Spleen (tissue), 11 donors: Measurements from ENCODE around the gene DCST2. TPM values are rescaled to one million over a fixed set of nuclear protein-coding genes. Genes with fewer than 3 reads are reported as not detected.

Experiments
- DNase-seq: peaks from one replicate; pipeline ENCODE4 v3.0.0-alpha.2; 2020
- H3K27ac ChIP-seq, 8 donors: fragments of 200-600 bp; sonication (generic) in 7 of 8; 1 replicate in 4 of 8; 2 replicates in 4 of 8; pipeline versions ENCODE4 v1.5.0 to v1.8.0; 2016 to 2021; ENCODE audit warnings: inconsistent platforms in 4 of 8, mild to moderate bottlenecking in 4 of 8, moderate library complexity in 1 of 8
- H3K27me3 ChIP-seq, 7 donors: fragments of 200-600 bp; sonication (generic) in 6 of 7; replicated peaks in 1 of 7; 1 replicate in 4 of 7; 2 replicates in 3 of 7; pipeline versions ENCODE4 v1.5.0 to v1.8.0; 2016 to 2021; ENCODE audit warnings: inconsistent platforms in 3 of 7, mild to moderate bottlenecking in 1 of 7
- H3K36me3 ChIP-seq, 6 donors: fragments of 200-600 bp; sonication (generic) in 5 of 6; 1 replicate in 4 of 6; 2 replicates in 2 of 6; pipeline versions ENCODE4 v1.5.0 to v1.8.0; 2016 to 2021; ENCODE audit warnings: inconsistent platforms in 2 of 6
- H3K4me1 ChIP-seq, 6 donors: fragments of 200-600 bp; sonication (generic) in 5 of 6; 1 replicate in 3 of 6; 2 replicates in 3 of 6; pipeline versions ENCODE4 v1.5.0 to v1.8.0; 2016 to 2021; ENCODE audit warnings: inconsistent platforms in 3 of 6
- H3K4me3 ChIP-seq, 8 donors: fragments of 200-600 bp; sonication (generic) in 7 of 8; 1 replicate in 4 of 8; 2 replicates in 4 of 8; pipeline versions ENCODE4 v1.5.0 to v1.8.0; 2016 to 2021; ENCODE audit warnings: inconsistent platforms in 4 of 8, mild to moderate bottlenecking in 4 of 8, moderate library complexity in 2 of 8
- H3K9me3 ChIP-seq, 8 donors: fragments of 200-600 bp; sonication (generic) in 7 of 8; 1 replicate in 4 of 8; 2 replicates in 4 of 8; pipeline versions ENCODE4 v1.5.0 to v1.8.0; 2016 to 2021; ENCODE audit warnings: inconsistent platforms in 4 of 8
- CTCF ChIP-seq, 11 experiments: fragments of 200-600 bp in 7 of 11; fragments of 450-650 bp in 4 of 11; sonication (generic) in 4 of 11; IDR thresholded peaks in 8 of 11; conservative IDR thresholded peaks in 3 of 11; 1 replicate in 7 of 11; 2 replicates in 4 of 11; pipeline versions ENCODE4 v1.4.0 to v1.8.0; 2016 to 2021; ENCODE audit warnings: antibody characterized with exemption in 11 of 11, inconsistent platforms in 4 of 11, mild to moderate bottlenecking in 1 of 11
- POLR2A ChIP-seq, 3 donors: fragments of 450-650 bp; IDR thresholded peaks; one replicate each; pipeline ENCODE4 v1.5.1; 2017; ENCODE audit warnings: antibody characterized with exemption in 3 of 3, mild to moderate bottlenecking in 1 of 3
- POLR2AphosphoS5 ChIP-seq, 3 donors: sonication (generic); formaldehyde crosslinking; IDR thresholded peaks; one replicate each; pipeline ENCODE4 v1.5.1; 2017; ENCODE audit warnings: antibody characterized with exemption in 3 of 3
- WGBS, 5 donors: extraction: QIAGEN DNeasy Blood & Tissue Kit in 3 of 5; methylation state at CpG; one replicate each; pipeline versions ENCODE4 v1.1.5 to v1.1.7; 2013 to 2018; 5-methylcytosine and 5-hydroxymethylcytosine counted together
- intact Hi-C: fragments of 100-400 bp; cut with DNase I; formaldehyde crosslinking; loops from one replicate; pipeline ENCODE4 v1.15.0; 2023; ENCODE audit warnings: low total_unique reads
- polyA plus RNA-seq, 3 donors: library from polyadenylated mRNA; stranded (reverse); fragments of 200-250 nt; gene quantifications; one replicate each; pipeline ENCODE4 v1.2.1, GENCODE V29; 2013
- total RNA-seq, 7 donors: library from RNA; depleted of rRNA in 3 of 7; stranded (reverse); fragments of >200 nt in 3 of 7; fragmentation: NEBNext Ultra II Directional in 4 of 7; extraction: Animal tissue kit (Norgen Biotek cat#: 25700) in 4 of 7; gene quantifications; one replicate each; pipeline versions ENCODE4 v1.1.0 to v1.2.1, GENCODE V29; 2016 to 2021
- donor health status: healthy with polysubstance abuse.
- donor health status: DM: no; HTN: no; CAD: no; lungs with moderate emphysema.
- donor health status: DM: no; HTN: no; CAD: no.
- donor health status: Bipolar disorder and iron deficiency.
- donor health status: healthy.
- donor health status: DM: no; HTN: no; CAD: no.
- donor health status: DM: yes; HTN: yes; CAD: no.

DCST2 gene
- total and polyA plus RNA-seq, 10 donors: 0.54 to 4.1 (median 1.0) TPM; not detected in 1

GRCh38 chr1:155078469-155079209 is 45.1 kb upstream of the DCST2 start, which contains the start of gene EFNA3:
Gene EFNA3 (plus strand): TSS chr1:155078837. CDS start chr1:155078942, 105 bp downstream.
- H3K27me3 ChIP-seq: peaks cover 24 to 58% (median 50%) of the 10 kb centered on the region in 7 donors
- H3K4me3 ChIP-seq: peak within 1 kb of the TSS; percentile 11 to 68 (median 36)
- no peaks in the 10 kb centered on the region for H3K36me3 ChIP-seq
- H3K9me3 ChIP-seq: no peaks in the 10 kb centered on the region
- 2 to 4% (median 3%) methylated on average over 31 to 59 of the region's 59 CpGs for WGBS, 5 donors
- TF ChIP-seq CTCF (IDR thresholded peaks at IDR 0.05 in 8 of 11, conservative IDR thresholded peaks at IDR 0.05 in 3 of 11) (no peak), POLR2A (IDR thresholded peaks at IDR 0.05) (no peak), POLR2AphosphoS5 (IDR thresholded peaks at IDR 0.05) (no peak)
- H3K27ac ChIP-seq: no peak within 1 kb of the TSS
- peak; percentile 87 for DNase-seq
- intact Hi-C loops: no loop called here
- H3K4me1 ChIP-seq: peaks cover 38 to 61% (median 51%) of the 10 kb centered on the region in 6 donors

GRCh38 chr1:155077758-155078445 is 44.3 kb upstream of the DCST2 start:
- H3K36me3 ChIP-seq: no peaks in the 10 kb centered on the region
- WGBS, 5 donors: 65 to 82% (median 77%) methylated on average over 2 to 4 of the region's 4 CpGs
- H3K9me3 ChIP-seq: no peaks in the 10 kb centered on the region
- intact Hi-C loops: no loop called here
- peaks cover 17 to 50% (median 42%) of the 10 kb centered on the region in 7 donors for H3K27me3 ChIP-seq
- H3K4me1 ChIP-seq: peaks cover 38 to 58% (median 46%) of the 10 kb centered on the region in 6 donors
- peak overlapping the region in 1 of 8 donors; percentile 46 for H3K4me3 ChIP-seq
- DNase-seq: peak; percentile 57
- no peak overlapping the region for H3K27ac ChIP-seq
- TF ChIP-seq CTCF (IDR thresholded peaks at IDR 0.05 in 8 of 11, conservative IDR thresholded peaks at IDR 0.05 in 3 of 11): no peak
- TF ChIP-seq POLR2A (IDR thresholded peaks at IDR 0.05): no peak
- TF ChIP-seq POLR2AphosphoS5 (IDR thresholded peaks at IDR 0.05): no peak

- peaks cover 13 to 45% (median 37%) of the 10 kb centered on the region in 7 donors for H3K27me3 ChIP-seq
- H3K36me3 ChIP-seq: no peaks in the 10 kb centered on the region
- intact Hi-C loops: no loop called here
- peaks cover 34 to 52% (median 40%) of the 10 kb centered on the region in 6 donors for H3K4me1 ChIP-seq
- DNase-seq: peak; percentile 61
- H3K27ac ChIP-seq: no peak overlapping the region
- H3K4me3 ChIP-seq: no peak overlapping the region
- WGBS, 5 donors: 92 to 100% (median 94%) methylated on average over 2 to 3 of the region's 3 CpGs
- no peaks in the 10 kb centered on the region for H3K9me3 ChIP-seq
- TF ChIP-seq POLR2AphosphoS5 (IDR thresholded peaks at IDR 0.05) (no peak), CTCF (IDR thresholded peaks at IDR 0.05 in 8 of 11, conservative IDR thresholded peaks at IDR 0.05 in 3 of 11) (no peak), POLR2A (IDR thresholded peaks at IDR 0.05) (no peak)
These were observed 43.8 kb upstream of the DCST2 start for GRCh38 chr1:155077346-155077745.

GRCh38 chr1:155076371-155076770 is 42.8 kb upstream of the DCST2 start:
- H3K27ac ChIP-seq: no peak overlapping the region
- peaks cover 10 to 35% (median 27%) of the 10 kb centered on the region in 7 donors for H3K27me3 ChIP-seq
- H3K4me1 ChIP-seq: peaks cover 26 to 50% (median 35%) of the 10 kb centered on the region in 6 donors
- H3K9me3 ChIP-seq: no peaks in the 10 kb centered on the region
- TF ChIP-seq POLR2AphosphoS5 (IDR thresholded peaks at IDR 0.05) (no peak), CTCF (IDR thresholded peaks at IDR 0.05 in 8 of 11, conservative IDR thresholded peaks at IDR 0.05 in 3 of 11) (no peak), POLR2A (IDR thresholded peaks at IDR 0.05) (no peak)
- H3K36me3 ChIP-seq: no peaks in the 10 kb centered on the region
- no peak overlapping the region for H3K4me3 ChIP-seq
- WGBS, 5 donors: 40 to 85% (median 65%) methylated on average over 1 of the region's 1 CpG
- intact Hi-C loops: no loop called here
- DNase-seq: peak; percentile 10
